NCI-H2081 (cell line): ENCODE measurements around the gene NBPF12.
"Not testable (repeated sequence)": the region's sequence is repeated elsewhere in the genome, so short reads cannot be mapped to it uniquely, and the experiment has no call there.

Experiments
- DNase-seq, 2 experiments: peaks; one replicate each; lab custom pipeline; 2025; lab: John Stamatoyannopoulos, UW

NBPF12 gene

GRCh38 chr1:146986450-146986849 lies 48.3 kb downstream of the NBPF12 start:
- not testable (repeated sequence) for DNase-seq

GRCh38 chr1:146987502-146987901 lies 49.4 kb downstream of the NBPF12 start:
- not testable (repeated sequence) for DNase-seq

GRCh38 chr1:146989455-146989854 lies 51.3 kb downstream of the NBPF12 start:
- not testable (repeated sequence) for DNase-seq

- not testable (repeated sequence) for DNase-seq
Observed at GRCh38 chr1:147008495-147008894, 70.4 kb downstream of the NBPF12 start.

- not testable (repeated sequence) for DNase-seq
Observed at GRCh38 chr1:147026975-147027374, 88.9 kb downstream of the NBPF12 start.

GRCh38 chr1:147030066-147030653 lies 92.0 kb downstream of the NBPF12 start:
- DNase-seq = not testable (repeated sequence)

GRCh38 chr1:147039916-147040315 lies 101.8 kb downstream of the NBPF12 start:
- no peak for DNase-seq

GRCh38 chr1:147042891-147043290 lies 104.8 kb downstream of the NBPF12 start:
- not testable (repeated sequence) for DNase-seq

- not testable (repeated sequence) for DNase-seq
Observed at GRCh38 chr1:147044511-147044910, 106.4 kb downstream of the NBPF12 start.
